H9 (cell line): ENCODE results near the gene UNC5B. TPM values are rescaled to one million over a fixed set of nuclear protein-coding genes. Genes with fewer than 3 reads are reported as not detected.
A peak's percentile ranks its signal among the peaks of the same experiment; 100 is the strongest.

Experiments
- DNase-seq: peaks from one replicate; pipeline ENCODE4 v3.0.0-alpha.2; 2017
- H2AFZ ChIP-seq: one replicate; pipeline ENCODE4 v1.6.1; 2013; ENCODE audit warnings: mild to moderate bottlenecking, low read length, control low read depth, moderate library complexity
- H2AK5ac ChIP-seq: 2 replicates; pipeline ENCODE4 v1.6.1; 2013; ENCODE audit warnings: low read length, control low read depth, mixed read lengths; ENCODE audit not compliant: insufficient read length
- H2BK120ac ChIP-seq: one replicate; pipeline ENCODE4 v1.6.1; 2013; ENCODE audit warnings: low read depth, mild to moderate bottlenecking, low read length, control low read depth, inconsistent platforms; ENCODE audit not compliant: poor library complexity, severe bottlenecking
- H2BK12ac ChIP-seq: 2 replicates; pipeline ENCODE4 v1.6.1; 2013; ENCODE audit warnings: low read length, control low read depth, mixed read lengths, low read depth; ENCODE audit not compliant: insufficient read length
- H2BK15ac ChIP-seq: 2 replicates; pipeline ENCODE4 v1.6.1; 2013; ENCODE audit warnings: low read depth, low read length, control low read depth
- H2BK20ac ChIP-seq: one replicate; pipeline ENCODE4 v1.6.1; 2013; ENCODE audit warnings: low read depth, mild to moderate bottlenecking, low read length, control low read depth, inconsistent platforms; ENCODE audit not compliant: poor library complexity, severe bottlenecking
- H2BK5ac ChIP-seq: 2 replicates; pipeline ENCODE4 v1.6.1; 2013; ENCODE audit warnings: low read length, control low read depth, mixed read lengths; ENCODE audit not compliant: insufficient read length
- H3K14ac ChIP-seq: 2 replicates; pipeline ENCODE4 v1.6.1; 2013; ENCODE audit warnings: low read length, control low read depth; ENCODE audit not compliant: insufficient read depth
- H3K18ac ChIP-seq: 2 replicates; pipeline ENCODE4 v1.6.1; 2013; ENCODE audit warnings: low read depth, mild to moderate bottlenecking, mixed read lengths, low read length, control low read depth; ENCODE audit not compliant: insufficient read length
- H3K23ac ChIP-seq: 2 replicates; pipeline ENCODE4 v1.6.1; 2013; ENCODE audit warnings: low read length, control low read depth, mixed read lengths, low read depth; ENCODE audit not compliant: insufficient read length
- H3K23me2 ChIP-seq: 2 replicates; pipeline ENCODE4 v1.6.1; 2013; ENCODE audit warnings: low read depth, mild to moderate bottlenecking, mixed read lengths, low read length, control low read depth; ENCODE audit not compliant: insufficient read length, poor library complexity, severe bottlenecking
- H3K27ac ChIP-seq: 2 replicates; pipeline ENCODE4 v1.5.1; 2013; ENCODE audit warnings: low read length, control low read depth, mixed read lengths, low read depth; ENCODE audit not compliant: insufficient read length
- H3K27me3 ChIP-seq: 2 replicates; pipeline ENCODE4 v1.6.1; 2013; ENCODE audit warnings: low read length, control low read depth, inconsistent platforms; ENCODE audit not compliant: insufficient read depth
- H3K4ac ChIP-seq: 2 replicates; pipeline ENCODE4 v1.6.1; 2013; ENCODE audit warnings: low read depth, mild to moderate bottlenecking, control low read depth, inconsistent platforms, low read length, moderate library complexity
- H3K4me1 ChIP-seq: 2 replicates; pipeline ENCODE4 v1.6.1; 2013; ENCODE audit warnings: low read length, control low read depth, inconsistent platforms; ENCODE audit not compliant: insufficient read depth
- H3K4me2 ChIP-seq: 2 replicates; pipeline ENCODE4 v1.6.1; 2013; ENCODE audit warnings: low read length, control low read depth, mixed read lengths; ENCODE audit not compliant: insufficient read length, insufficient read depth
- H3K56ac ChIP-seq: 2 replicates; pipeline ENCODE4 v1.6.1; 2013; ENCODE audit warnings: low read depth, mild to moderate bottlenecking, mixed read lengths, low read length, control low read depth; ENCODE audit not compliant: insufficient read length
- H3K79me1 ChIP-seq: 2 replicates; pipeline ENCODE4 v1.6.1; 2013; ENCODE audit warnings: low read depth, mild to moderate bottlenecking, moderate library complexity, low read length, control low read depth, inconsistent platforms; ENCODE audit not compliant: insufficient read depth, poor library complexity, severe bottlenecking
- H3K79me2 ChIP-seq: 2 replicates; pipeline ENCODE4 v1.6.1; 2013; ENCODE audit warnings: low read length, control low read depth, inconsistent platforms; ENCODE audit not compliant: insufficient read depth
- H3K9ac ChIP-seq: 2 replicates; pipeline ENCODE4 v1.6.1; 2013; ENCODE audit warnings: low read length, control low read depth, mixed read lengths; ENCODE audit not compliant: insufficient read length; ENCODE audit errors: extremely low read depth
- H3K9me3 ChIP-seq: one replicate; pipeline ENCODE4 v1.6.1; 2013; ENCODE audit warnings: low read depth, low read length, inconsistent platforms; ENCODE audit not compliant: control insufficient read depth
- H3T11ph ChIP-seq: one replicate; pipeline ENCODE4 v1.6.1; 2013; ENCODE audit warnings: mild to moderate bottlenecking, low read length, control low read depth, inconsistent platforms
- H4K20me1 ChIP-seq: one replicate; pipeline ENCODE4 v1.6.1; 2013; ENCODE audit not compliant: control insufficient read depth, insufficient read length, insufficient read depth
- H4K5ac ChIP-seq: 2 replicates; pipeline ENCODE4 v1.6.1; 2013; ENCODE audit warnings: low read depth, mild to moderate bottlenecking, mixed read lengths, low read length, control low read depth; ENCODE audit not compliant: insufficient read length
- H4K8ac ChIP-seq: replicated peaks from 2 replicates; pipeline ENCODE4 v1.6.1; 2013; ENCODE audit warnings: low read length, control low read depth, mixed read lengths, low read depth; ENCODE audit not compliant: insufficient read length
- H4K91ac ChIP-seq: 2 replicates; pipeline ENCODE4 v1.6.1; 2013; ENCODE audit warnings: low read depth, mild to moderate bottlenecking, moderate library complexity, mixed read lengths, low read length, control low read depth; ENCODE audit not compliant: insufficient read length
- H3K27ac Mint-ChIP-seq, 3 experiments: 2 replicates in 2 of 3; 3 replicates in 1 of 3; pipeline ENCODE4 v1.8.0; 2020 to 2021; ENCODE audit warnings: mixed read lengths in 3 of 3, mild to moderate bottlenecking in 1 of 3, moderate library complexity in 1 of 3
- H3K27me3 Mint-ChIP-seq: 2 replicates; pipeline ENCODE4 v1.8.0; 2021; ENCODE audit warnings: low read depth, mild to moderate bottlenecking, moderate library complexity, mixed read lengths
- H3K36me3 Mint-ChIP-seq, 3 experiments: 2 replicates in 2 of 3; 3 replicates in 1 of 3; pipeline ENCODE4 v1.8.0; 2020 to 2021; ENCODE audit warnings: low read depth in 3 of 3, mixed read lengths in 3 of 3; ENCODE audit not compliant: insufficient read depth in 1 of 3
- H3K4me1 Mint-ChIP-seq, 2 experiments: 2 replicates each; pipeline ENCODE4 v1.8.0; 2020; ENCODE audit warnings: mixed read lengths in 2 of 2
- H3K4me3 Mint-ChIP-seq, 2 experiments: 2 replicates in 1 of 2; 3 replicates in 1 of 2; pipeline ENCODE4 v1.8.0; 2020 to 2021; ENCODE audit warnings: mild to moderate bottlenecking in 2 of 2, mixed read lengths in 2 of 2, moderate library complexity in 1 of 2
- H3K9me3 Mint-ChIP-seq, 2 experiments: 2 replicates in 1 of 2; 3 replicates in 1 of 2; pipeline ENCODE4 v1.8.0; 2020; ENCODE audit warnings: mild to moderate bottlenecking in 2 of 2, mixed read lengths in 2 of 2, moderate library complexity in 1 of 2
- whole genome bisulfite sequencing: extraction: QIAGEN DNeasy Blood & Tissue Kit; methylation state at CpG from one replicate; pipeline ENCODE4 v1.1.7; 2013; ENCODE audit warnings: missing lambda C conversion rate, low lambda C conversion rate, mixed read lengths; ENCODE audit not compliant: insufficient read length; ENCODE audit errors: extremely low coverage; 5-methylcytosine and 5-hydroxymethylcytosine counted together
- total RNA-seq: library from RNA; stranded (reverse); gene quantifications from 2 replicates; pipeline ENCODE4 v1.2.1, GENCODE V29; 2021
- TF ChIP-seq, protein P1 (sequence below): fragments of 200-600 bp; sonication (generic); conservative IDR thresholded peaks from 3 replicates; pipeline ENCODE4 v1.8.0; 2021; ENCODE audit warnings: antibody characterized with exemption, mild to moderate bottlenecking

Gene UNC5B
- total RNA-seq, 1 experiment from 2014 or later: 28.4 TPM

DNA sequence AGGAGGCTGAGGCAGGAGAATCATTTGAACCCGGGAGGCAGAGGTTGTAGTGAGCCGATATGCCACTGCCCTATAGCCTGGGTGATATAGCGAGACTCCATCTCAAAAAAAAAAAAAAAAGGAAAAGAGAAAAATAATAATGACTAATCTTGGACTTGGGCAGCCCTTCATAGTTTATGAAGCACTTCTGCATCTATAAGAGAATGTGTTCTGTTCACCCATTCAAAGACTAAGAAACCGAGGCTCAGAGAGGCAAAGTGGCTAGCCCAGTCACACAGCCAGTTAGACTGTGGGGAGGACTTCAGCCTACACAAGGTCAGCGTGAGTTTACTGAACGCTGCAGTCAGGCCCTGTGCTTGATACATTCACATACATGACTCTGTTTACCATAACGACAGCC lies 46.9 kb downstream of the UNC5B start:
- Mint-ChIP-seq H3K4me3 (no peak overlapping the region), H3K36me3 (peaks cover 0 to 2% (median 0%) of the 10 kb centered on the region in 3 experiments; a peak in 2 of 7 replicates), H3K9me3 (no peaks in the 10 kb centered on the region; a peak in 2 of 5 replicates), H3K4me1 (peaks cover 60 to 66% of the 10 kb centered on the region in 2 experiments), H3K27ac (peak overlapping the region in 1 of 3 experiments; percentile 64; a peak in 2 of 7 replicates), H3K27me3 (peaks cover 4% of the 10 kb centered on the region)
- Histone ChIP-seq H3K4ac (no peak overlapping the region), H3K79me2 (no peaks in the 10 kb centered on the region), H2BK5ac (no peak overlapping the region), H3K79me1 (no peaks in the 10 kb centered on the region), H3K56ac (no peak overlapping the region), H3K9me3 (no peaks in the 10 kb centered on the region), H4K20me1 (no peaks in the 10 kb centered on the region), H2AK5ac (no peak overlapping the region), H3K4me1 (peaks cover 4% of the 10 kb centered on the region; the same call in 1 of the 2 replicates), H4K91ac (no peak overlapping the region), H3K14ac (no peak overlapping the region), H3K27ac (no peak overlapping the region), H2BK120ac (no peak overlapping the region), H2BK12ac (no peak overlapping the region), H3K27me3 (no peaks in the 10 kb centered on the region), H2AFZ (no peak overlapping the region), H2BK20ac (no peak overlapping the region), H3K23me2 (no peaks in the 10 kb centered on the region), H3K4me2 (no peak overlapping the region), H4K5ac (no peak overlapping the region), H3K9ac (no peak overlapping the region), H3K18ac (no peak overlapping the region), H4K8ac (no peak overlapping the region), H3K23ac (no peak overlapping the region), H3T11ph (no peak overlapping the region), H2BK15ac (no peak overlapping the region)
- TF ChIP-seq, protein P1, sequence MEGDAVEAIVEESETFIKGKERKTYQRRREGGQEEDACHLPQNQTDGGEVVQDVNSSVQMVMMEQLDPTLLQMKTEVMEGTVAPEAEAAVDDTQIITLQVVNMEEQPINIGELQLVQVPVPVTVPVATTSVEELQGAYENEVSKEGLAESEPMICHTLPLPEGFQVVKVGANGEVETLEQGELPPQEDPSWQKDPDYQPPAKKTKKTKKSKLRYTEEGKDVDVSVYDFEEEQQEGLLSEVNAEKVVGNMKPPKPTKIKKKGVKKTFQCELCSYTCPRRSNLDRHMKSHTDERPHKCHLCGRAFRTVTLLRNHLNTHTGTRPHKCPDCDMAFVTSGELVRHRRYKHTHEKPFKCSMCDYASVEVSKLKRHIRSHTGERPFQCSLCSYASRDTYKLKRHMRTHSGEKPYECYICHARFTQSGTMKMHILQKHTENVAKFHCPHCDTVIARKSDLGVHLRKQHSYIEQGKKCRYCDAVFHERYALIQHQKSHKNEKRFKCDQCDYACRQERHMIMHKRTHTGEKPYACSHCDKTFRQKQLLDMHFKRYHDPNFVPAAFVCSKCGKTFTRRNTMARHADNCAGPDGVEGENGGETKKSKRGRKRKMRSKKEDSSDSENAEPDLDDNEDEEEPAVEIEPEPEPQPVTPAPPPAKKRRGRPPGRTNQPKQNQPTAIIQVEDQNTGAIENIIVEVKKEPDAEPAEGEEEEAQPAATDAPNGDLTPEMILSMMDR: no peak
- no peak for DNase-seq
- no CpG with 5 or more reads among the region's 7 CpGs for WGBS
